C4-2B (cell line): ENCODE results near the gene KREMEN1.

Experiments used
- H3K27ac ChIP-seq: fragments of 450-650 bp; 2 replicates; pipeline ENCODE4 v1.5.1; 2017
- ZFX ChIP-seq: fragments of 450-650 bp; IDR thresholded peaks from 2 replicates; pipeline ENCODE4 v1.6.1; 2017
- TF ChIP-seq, protein P1 (sequence below): fragments of 450-650 bp; conservative IDR thresholded peaks from 2 replicates; pipeline ENCODE4 v1.5.1; 2017; ENCODE audit warnings: mild to moderate bottlenecking

KREMEN1 gene

DNA sequence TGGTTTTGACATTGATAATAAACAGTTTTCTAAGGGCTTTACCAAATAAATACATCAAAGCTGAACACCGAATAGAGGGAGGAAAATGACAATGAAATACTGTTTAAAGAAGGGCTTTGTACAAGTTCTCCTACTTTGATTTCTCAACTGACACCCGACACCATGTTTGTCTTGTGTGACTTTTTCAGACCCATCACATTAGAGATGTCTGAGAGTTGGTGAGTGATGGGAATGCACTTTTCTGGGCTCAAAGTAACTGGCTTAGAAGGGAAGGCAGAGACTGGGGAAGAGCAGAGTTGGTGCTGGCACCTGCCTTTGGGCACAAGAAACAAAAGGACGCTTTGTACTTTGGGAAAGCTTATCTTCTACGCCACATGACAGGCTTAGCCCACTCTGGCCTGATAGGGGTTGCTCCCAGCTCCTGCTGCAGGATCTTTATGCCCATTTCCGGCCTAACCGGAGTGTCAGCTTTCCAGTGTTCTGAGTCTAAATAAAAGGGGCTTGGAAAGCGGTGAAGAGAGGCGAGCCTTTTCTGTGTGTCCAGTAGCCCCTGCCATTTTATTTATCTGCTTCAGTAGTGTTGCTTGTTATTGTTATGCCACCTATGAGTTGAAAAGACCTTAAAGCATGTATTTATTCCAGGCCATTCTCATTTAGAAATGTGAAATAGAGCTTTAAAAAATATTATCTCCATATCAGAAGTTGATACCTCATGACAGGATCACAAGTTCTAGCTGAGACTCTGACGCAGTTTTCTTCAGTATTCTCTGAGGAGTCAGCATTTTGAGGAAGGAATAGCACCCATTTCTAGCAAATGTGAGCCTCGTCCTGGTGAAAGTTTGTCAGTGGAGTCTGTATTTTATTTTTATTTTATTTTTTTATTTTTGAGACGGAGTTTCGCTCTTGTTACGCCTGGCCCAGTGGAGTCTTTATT lies 24.2 kb downstream of the KREMEN1 start:
- TF ChIP-seq, protein P1, sequence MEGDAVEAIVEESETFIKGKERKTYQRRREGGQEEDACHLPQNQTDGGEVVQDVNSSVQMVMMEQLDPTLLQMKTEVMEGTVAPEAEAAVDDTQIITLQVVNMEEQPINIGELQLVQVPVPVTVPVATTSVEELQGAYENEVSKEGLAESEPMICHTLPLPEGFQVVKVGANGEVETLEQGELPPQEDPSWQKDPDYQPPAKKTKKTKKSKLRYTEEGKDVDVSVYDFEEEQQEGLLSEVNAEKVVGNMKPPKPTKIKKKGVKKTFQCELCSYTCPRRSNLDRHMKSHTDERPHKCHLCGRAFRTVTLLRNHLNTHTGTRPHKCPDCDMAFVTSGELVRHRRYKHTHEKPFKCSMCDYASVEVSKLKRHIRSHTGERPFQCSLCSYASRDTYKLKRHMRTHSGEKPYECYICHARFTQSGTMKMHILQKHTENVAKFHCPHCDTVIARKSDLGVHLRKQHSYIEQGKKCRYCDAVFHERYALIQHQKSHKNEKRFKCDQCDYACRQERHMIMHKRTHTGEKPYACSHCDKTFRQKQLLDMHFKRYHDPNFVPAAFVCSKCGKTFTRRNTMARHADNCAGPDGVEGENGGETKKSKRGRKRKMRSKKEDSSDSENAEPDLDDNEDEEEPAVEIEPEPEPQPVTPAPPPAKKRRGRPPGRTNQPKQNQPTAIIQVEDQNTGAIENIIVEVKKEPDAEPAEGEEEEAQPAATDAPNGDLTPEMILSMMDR, result no peak
- TF ChIP-seq ZFX, result no peak
- peak overlapping the region; percentile 44; the same call in 1 of the 2 replicates for H3K27ac ChIP-seq

DNA sequence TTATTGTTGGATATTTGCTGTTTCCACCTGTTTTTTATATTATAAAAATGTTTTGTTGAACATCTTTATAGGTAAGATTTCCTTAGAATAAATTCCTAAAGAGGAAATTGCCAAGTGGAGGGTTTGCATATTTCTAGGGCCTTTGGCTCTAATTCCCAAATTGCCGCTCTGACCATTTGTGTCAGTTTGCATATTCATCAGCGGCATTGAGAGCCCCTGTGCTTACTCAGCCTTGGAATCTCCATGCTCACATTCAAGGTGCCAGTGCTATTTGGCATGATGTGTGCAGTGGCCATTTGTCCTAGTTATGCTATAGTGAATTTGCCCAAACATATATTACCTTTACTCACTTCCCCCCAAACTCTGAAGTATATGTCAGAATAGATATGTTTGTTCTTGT lies 25.5 kb downstream of the KREMEN1 start:
- H3K27ac ChIP-seq, result no peak overlapping the region
- TF ChIP-seq ZFX, result no peak
- TF ChIP-seq, protein P1, result no peak

DNA sequence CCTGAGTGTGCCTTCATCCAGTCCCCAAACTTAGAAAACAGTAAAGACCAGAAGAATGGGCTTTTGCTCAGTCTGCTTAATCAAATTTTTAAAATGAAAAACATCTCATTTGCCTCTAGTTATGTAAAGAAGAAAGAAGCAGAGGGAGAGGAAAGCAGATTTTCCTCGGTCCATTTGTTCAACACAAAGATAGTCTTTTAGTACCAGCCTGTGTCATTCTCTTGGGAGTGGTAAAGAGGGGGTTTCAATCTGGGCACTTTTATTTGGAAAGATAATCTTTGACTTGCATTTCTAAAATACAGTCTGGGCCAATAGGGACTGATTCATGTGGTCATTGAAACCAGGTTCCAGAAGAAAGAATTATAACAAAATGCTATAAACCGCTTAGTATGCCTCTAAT lies 29.5 kb downstream of the KREMEN1 start:
- TF ChIP-seq, protein P1, result no peak
- no peak overlapping the region for H3K27ac ChIP-seq

DNA sequence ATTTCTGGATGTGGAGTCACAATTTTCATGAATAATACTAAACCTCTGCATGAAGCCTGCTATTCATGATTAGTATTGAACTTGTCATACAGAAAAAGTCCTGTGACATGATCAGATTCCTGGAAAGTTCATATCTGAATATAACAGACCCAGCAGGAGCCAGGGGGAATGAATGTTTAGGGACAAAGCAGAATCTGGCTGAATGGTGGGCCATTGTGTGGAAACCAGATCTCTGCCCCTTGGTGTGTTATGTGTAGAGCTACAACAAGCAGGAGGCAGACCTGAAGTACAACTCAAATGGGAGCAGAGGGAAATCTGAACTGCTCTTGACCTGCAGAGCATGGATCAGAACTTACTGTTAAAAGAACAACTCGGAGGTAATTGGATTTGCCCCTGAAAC lies 30.3 kb downstream of the KREMEN1 start:
- TF ChIP-seq, protein P1, result no peak
- TF ChIP-seq ZFX, result no peak
- no peak overlapping the region for H3K27ac ChIP-seq

DNA sequence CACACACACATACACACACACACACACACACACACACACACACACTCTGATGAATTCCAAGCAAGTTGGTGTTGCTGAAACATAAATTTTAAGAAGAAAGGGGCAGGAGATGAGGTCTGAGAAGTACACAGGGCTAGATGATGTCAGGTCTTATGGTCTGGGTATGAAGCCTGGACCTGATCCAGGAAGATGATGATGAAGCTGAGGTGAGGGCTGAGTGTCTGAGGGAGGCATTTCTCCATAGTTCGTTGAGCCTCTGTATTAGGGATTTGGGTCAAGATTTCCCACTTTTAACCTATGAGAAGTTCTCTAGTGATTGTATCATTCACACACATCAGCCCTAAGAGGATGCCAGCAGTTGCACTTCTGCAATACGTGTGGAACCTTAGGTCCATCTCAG lies 32.6 kb downstream of the KREMEN1 start:
- TF ChIP-seq ZFX, result no peak
- TF ChIP-seq, protein P1, result no peak
- no peak overlapping the region for H3K27ac ChIP-seq

DNA sequence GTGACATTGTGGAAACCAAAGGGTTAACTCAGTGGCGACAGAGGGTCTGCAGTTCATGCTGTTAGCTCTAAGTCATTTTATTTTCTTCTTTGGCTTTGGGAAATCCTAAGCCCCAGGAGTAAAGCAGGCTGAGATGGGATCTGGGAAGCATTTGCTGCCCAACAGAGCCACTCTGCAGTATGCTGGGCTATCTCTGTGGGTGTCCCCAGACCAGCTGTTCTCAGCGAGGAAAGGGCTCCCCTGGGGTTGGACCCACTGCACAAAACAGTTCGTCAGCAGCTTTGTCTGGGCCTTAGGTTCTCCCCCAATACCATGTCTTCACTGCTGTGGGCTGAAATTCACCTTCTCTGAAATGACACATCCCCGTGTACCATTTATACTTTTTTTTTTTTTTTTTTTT lies 34.0 kb downstream of the KREMEN1 start:
- no peak overlapping the region for H3K27ac ChIP-seq
- no peak for TF ChIP-seq ZFX
- TF ChIP-seq, protein P1, result no peak

DNA sequence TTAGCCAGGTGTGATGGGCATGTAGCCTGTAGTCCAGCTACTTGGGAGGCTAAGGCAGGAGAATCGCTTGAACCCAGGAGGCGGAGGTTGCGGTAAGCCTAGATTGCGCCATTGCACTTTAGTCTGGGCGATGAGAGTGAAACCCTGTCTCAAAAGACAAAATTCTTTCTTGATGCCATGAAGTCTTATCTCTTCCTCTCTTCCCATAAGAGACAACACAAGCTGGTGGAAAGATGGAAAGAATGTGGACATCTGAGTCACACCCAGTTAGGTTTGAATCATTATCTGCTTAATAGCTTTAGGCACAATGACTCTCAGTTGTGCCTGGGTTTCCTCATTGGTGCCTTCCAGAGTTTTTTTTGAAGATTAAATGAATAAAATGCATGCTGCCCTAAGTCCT lies 35.3 kb downstream of the KREMEN1 start:
- no peak overlapping the region for H3K27ac ChIP-seq
- TF ChIP-seq ZFX, result no peak
- TF ChIP-seq, protein P1, result no peak
